HG02642 (cell line): ENCODE measurements around the gene TMEM168.
A peak's percentile ranks its signal among the peaks of the same experiment; 100 is the strongest.
"Not testable (repeated sequence)": the region's sequence is repeated elsewhere in the genome, so short reads cannot be mapped to it uniquely, and the experiment has no call there.

Source experiments
- ATAC-seq: cut with Tn5 transposase; IDR thresholded peaks from one replicate; pipeline ENCODE4 v1.9.1; 2021; ENCODE audit warnings: mild to moderate bottlenecking; ENCODE audit not compliant: unreplicated experiment, poor library complexity

TMEM168 gene

DNA sequence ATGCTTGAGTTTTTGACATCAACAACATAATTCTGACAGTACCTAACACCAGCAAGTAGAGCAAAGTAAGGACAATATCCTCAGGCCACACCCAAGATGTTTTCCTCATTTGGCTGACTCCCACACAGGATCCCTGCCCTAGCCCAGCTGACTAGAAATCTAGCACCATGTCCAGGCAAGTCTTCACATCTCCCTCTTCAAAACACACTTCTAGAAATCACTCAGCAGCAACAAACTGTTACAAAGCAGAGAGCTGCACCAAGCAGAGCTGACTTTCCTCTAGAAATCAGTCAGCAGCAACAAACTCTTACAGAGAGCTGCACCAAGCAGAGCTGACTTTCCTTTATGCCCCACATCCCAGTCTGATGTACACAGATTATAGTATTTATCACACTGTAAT is 7.7 kb downstream of the TMEM168 start:
- ATAC-seq, result peak; percentile 95

- ATAC-seq, result no peak
These were observed 8.6 kb downstream of the TMEM168 start for GRCh38 chr7:112781558-112781957.

- ATAC-seq, result no peak
These were observed 9.1 kb downstream of the TMEM168 start for GRCh38 chr7:112781110-112781509.

GRCh38 chr7:112779667-112780066 is 10.5 kb downstream of the TMEM168 start:
- ATAC-seq, result no peak

GRCh38 chr7:112777406-112777805 is 12.8 kb downstream of the TMEM168 start:
- ATAC-seq, result no peak

DNA sequence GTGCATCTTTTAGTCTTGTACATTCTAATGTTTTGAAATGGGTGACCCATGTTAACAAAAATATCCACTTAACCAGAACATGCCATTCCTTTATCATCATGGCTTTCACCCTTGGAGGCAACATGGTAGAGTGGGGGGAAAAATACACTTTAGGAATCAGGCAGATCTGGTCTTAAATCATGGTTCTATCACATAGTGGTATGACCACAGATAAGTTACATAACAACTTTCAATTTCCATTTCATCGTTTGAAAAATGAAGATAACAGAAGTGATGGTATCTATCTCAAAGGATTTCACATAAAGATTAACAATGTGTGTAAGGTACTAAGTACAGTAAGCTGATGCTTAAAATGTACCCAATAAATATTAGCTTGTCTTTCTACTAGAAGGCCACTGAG is 19.0 kb downstream of the TMEM168 start:
- ATAC-seq, result no peak

GRCh38 chr7:112770051-112770450 is 20.1 kb downstream of the TMEM168 start:
- ATAC-seq, result no peak

- no peak for ATAC-seq
These were observed 25.1 kb downstream of the TMEM168 start for GRCh38 chr7:112765105-112765504.

DNA sequence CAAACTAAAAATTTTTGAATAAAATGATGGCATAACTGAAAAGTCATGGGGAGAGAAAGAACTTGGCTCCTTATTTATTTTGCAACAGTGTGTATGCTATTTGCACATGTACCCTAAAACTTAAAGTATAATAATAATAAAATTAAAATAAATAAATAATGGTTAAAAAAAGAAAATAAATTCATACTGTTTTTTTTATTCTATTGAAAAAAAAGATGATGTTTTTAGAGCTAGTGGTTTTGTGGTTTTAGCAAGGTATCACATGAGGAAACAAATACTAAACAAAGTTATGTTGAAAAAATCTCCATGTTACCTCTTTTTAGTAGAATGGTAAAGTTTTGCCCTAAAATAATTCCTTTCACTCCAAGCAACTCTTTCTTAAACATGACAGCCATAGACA is 26.2 kb downstream of the TMEM168 start:
- ATAC-seq, result no peak

DNA sequence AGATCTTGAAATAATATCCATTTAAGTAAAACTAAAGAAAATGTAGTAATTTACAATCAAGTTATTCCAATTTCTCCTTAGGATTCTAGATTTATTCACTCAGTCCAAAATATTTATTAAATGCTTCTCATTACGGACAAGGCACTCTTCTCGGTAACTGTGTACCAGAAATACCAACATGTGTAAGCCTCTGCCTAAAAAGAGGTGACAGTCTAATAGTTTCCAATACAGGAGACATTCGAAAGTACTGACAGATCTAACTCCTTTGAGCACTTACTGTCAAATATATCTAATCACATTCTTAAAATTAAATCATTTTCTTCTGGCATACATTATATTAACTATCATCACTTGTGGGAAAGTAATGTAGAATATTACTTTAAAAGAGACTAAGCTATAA is 26.9 kb downstream of the TMEM168 start:
- no peak for ATAC-seq

- ATAC-seq, result no peak
These were observed 30.3 kb downstream of the TMEM168 start for GRCh38 chr7:112759905-112760304.

DNA sequence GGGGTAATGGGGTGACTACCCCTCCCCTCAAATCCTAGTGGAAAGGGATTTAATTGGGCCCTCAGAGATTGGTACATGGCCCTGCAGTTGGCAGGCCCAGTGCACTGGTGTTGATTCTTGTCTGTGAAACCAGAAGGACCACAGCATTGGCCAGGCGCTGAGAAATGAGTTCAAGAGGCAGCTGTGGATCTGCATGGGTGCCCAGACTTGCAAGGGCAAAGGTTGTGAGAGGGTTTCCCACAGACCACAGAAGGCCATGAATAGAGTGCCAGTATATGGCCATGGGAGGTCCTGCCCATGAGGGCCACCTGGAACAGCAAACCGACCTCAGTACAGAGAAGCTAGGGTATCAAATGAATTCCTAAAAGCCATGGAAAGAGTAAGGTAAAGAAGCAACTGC is 32.9 kb downstream of the TMEM168 start:
- no peak for ATAC-seq

GRCh38 chr7:112753298-112753697 is 36.9 kb downstream of the TMEM168 start:
- ATAC-seq, result no peak

GRCh38 chr7:112752576-112752975 is 37.6 kb downstream of the TMEM168 start:
- no peak for ATAC-seq

DNA sequence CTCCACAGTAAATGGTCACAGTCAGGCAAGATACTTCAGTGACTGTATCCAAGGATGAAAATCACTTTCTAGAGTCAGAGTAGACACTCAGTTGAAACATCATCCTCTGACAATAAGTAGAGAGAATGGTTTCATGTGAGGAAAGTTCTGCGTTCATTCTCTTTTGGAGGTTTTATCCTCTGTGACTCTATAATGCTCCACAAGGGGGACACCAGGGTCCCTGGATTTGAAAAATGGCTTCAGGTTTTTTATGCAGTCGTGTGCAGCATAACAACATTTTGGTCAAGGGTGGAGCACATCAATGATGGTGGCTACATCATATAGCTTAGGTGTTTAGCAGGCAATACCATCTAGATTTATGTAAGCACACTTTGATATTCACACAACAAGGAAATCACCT is 40.4 kb downstream of the TMEM168 start:
- ATAC-seq, result no peak

- no peak for ATAC-seq
These were observed 41.8 kb downstream of the TMEM168 start for GRCh38 chr7:112748381-112748780.

DNA sequence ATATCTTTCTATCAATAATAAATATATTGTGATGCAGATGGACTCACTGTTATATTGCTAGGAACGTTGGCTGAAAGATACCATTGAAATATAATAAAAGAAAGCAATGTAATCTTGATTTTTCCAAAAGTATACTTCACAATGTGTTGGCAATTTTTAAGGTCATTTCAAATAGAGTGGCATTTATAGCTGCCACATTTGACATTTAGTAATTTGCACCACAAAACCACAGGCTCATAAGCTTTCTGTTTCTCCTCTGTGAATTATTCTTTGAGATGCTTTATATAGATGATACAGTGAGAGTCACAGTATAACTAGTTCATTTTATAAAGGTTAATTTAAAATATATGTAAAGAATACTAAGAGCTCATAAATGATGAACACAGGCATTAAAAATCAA is 44.6 kb downstream of the TMEM168 start:
- no peak for ATAC-seq

DNA sequence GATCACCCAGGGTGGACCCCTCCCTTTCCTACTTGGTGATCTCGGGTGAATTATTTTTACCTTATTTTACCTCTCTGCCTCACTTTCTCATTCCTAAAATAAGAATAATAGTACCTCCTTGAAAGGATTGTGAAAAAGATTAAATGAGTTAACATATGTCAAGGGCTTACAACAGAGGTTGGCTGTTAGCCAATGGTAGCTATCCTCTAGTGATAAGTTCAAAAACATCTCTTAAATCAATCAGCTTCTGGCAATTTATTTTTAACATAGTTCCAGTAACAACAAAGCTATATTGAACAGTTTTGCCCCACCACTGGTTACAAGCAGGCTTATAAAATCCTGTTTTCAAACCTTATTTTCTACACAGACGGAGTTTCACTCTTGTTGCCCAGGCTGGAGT is 45.4 kb downstream of the TMEM168 start:
- no peak for ATAC-seq

DNA sequence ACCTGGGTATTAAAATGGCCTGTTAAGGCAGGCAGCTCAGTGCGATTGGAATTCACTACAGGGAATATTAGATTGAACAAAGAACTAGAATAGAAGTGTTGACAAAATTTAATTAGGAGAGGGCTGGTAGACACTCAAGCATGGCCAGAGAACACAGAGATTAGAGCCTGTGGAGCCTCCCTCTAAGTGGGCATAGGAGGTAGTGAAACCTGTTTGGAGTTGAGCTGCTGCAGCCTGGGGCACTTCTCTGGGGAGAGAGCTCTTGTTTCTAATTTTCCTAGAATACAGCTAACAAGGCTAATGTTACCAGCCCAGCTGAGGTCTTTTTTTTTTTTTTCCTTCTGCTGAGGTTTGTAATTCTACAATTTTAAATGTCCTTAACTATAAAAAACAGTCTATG is 46.4 kb downstream of the TMEM168 start:
- ATAC-seq, result no peak

- ATAC-seq, result no peak
These were observed 49.5 kb downstream of the TMEM168 start for GRCh38 chr7:112740667-112741066.

DNA sequence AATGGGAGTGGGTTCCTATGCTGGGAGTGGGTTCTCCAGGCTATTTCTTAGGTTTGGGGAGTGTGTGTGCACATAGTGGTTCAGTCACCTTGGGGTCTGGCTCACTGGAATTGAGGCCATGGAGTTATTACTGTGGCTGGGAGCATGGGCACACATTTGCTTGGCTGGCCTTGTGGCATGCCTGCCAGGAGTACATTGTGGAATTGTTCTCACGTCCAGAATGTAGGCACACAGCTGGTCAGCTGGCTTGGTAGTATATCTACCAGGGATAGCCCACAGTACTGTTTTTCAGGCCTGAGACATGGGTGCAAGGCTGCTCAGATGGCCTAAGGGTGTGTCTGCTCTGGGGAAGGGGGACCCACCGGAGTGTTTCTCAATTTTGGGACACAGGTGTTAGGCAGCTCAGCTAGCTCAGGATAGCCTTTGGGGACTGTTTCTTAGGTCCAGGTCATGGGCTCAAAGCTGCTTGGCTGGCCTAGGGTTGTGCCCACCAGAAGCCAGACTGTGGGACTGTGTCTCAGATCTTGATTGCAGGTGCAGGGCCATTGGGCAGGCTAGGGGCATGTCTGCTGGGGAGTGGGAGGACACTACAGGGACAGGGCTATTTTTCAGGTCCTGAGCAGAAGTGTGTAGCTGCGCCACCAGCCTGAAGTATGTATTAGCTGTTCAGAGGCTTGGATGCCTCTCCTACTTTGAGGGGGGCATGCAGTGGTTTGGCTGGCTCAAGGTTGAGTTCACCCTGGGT is 50.6 kb downstream of the TMEM168 start:
- no peak for ATAC-seq

DNA sequence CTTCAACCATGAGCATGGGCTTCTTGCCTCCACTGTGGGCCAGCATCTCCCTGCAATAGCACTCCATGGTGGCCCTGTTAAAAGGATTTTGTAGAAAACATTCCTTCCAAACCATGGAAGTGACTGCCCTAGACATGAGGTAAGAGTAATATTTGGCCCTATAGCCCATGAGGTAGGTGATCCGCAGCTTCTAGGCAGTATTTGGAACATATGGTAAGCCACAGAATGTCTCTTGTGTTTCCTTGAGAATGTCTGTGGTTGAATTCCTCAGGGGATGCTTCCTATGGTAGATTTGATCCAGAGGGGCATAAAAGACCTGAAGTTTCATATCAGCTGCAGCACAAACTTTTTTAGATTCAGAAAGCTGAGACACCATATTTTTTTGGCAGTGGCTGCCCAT is 54.9 kb downstream of the TMEM168 start:
- ATAC-seq, result no peak

DNA sequence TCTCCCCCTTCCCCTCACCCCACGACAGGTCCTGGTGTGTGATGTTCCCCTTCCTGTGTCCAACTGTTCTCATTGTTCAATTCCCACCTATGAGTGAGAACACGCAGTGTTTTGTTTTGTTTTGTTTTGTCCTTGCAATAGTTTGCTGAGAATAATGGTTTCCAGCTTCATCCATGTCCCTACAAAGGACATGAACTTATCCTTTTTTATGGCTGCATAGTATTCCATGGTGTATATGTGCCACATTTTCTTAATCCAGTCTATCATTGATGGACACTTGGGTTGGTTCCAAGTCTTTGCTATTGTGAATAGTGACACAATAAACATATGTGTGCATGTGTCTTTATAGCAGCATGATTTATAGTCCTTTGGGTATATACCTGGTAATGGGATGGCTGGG is 58.9 kb downstream of the TMEM168 start:
- not testable (repeated sequence) for ATAC-seq
